ENCODE results near the gene NEURL2.

NEURL2 gene

GRCh38 chr20:45867136-45867818, 23.7 kb downstream of the NEURL2 start:
- DNase-seq = no peak

- DNase-seq = no peak
Measured at GRCh38 chr20:45866454-45866853, 24.6 kb downstream of the NEURL2 start.

GRCh38 chr20:45863543-45864470, 27.2 kb downstream of the NEURL2 start:
- DNase-seq = no peak

GRCh38 chr20:45861221-45862075, 29.6 kb downstream of the NEURL2 start:
- peak in 1 of 2 experiments; percentile 33 for DNase-seq

- no peak for DNase-seq
Measured at GRCh38 chr20:45860560-45861220, 30.3 kb downstream of the NEURL2 start.

GRCh38 chr20:45859916-45860315, 31.1 kb downstream of the NEURL2 start:
- DNase-seq = no peak

- DNase-seq = peak; percentile 29 to 56
Measured at GRCh38 chr20:45857882-45858216, 33.2 kb downstream of the NEURL2 start.

- peak; percentile 100 for DNase-seq
Measured at GRCh38 chr20:45857114-45857881, 33.7 kb downstream of the NEURL2 start, which contains the start of the genes ACOT8 and ZSWIM3. TSS of gene ACOT8 (minus strand) at chr20:45857392. CDS start at chr20:45857315, 77 bp downstream. TSS of gene ZSWIM3 (plus strand) at chr20:45857614. CDS start at chr20:45857826, 212 bp downstream.

- DNase-seq = no peak
Measured at GRCh38 chr20:45853484-45853883, 37.5 kb downstream of the NEURL2 start.

GRCh38 chr20:45852326-45852725, 38.7 kb downstream of the NEURL2 start:
- no peak for DNase-seq

- no peak for DNase-seq
Measured at GRCh38 chr20:45851501-45851900, 39.5 kb downstream of the NEURL2 start.

- DNase-seq = no peak
Measured at GRCh38 chr20:45850926-45851325, 40.1 kb downstream of the NEURL2 start.

GRCh38 chr20:45850238-45850637, 40.8 kb downstream of the NEURL2 start:
- no peak for DNase-seq

GRCh38 chr20:45848969-45849582, 41.9 kb downstream of the NEURL2 start:
- DNase-seq = no peak

- DNase-seq = no peak
Measured at GRCh38 chr20:45848421-45848820, 42.6 kb downstream of the NEURL2 start.

GRCh38 chr20:45845452-45845851, 45.6 kb downstream of the NEURL2 start:
- no peak for DNase-seq

GRCh38 chr20:45843506-45843905, 47.5 kb downstream of the NEURL2 start:
- DNase-seq = no peak

- DNase-seq = no peak
Measured at GRCh38 chr20:45842169-45842812, 48.7 kb downstream of the NEURL2 start.

GRCh38 chr20:45841407-45842129, 49.4 kb downstream of the NEURL2 start:
- no peak for DNase-seq

- DNase-seq = no peak
Measured at GRCh38 chr20:45840700-45841198, 50.3 kb downstream of the NEURL2 start.

Data from NCI-H446 (cell line).